HCT116 (cell line): ENCODE measurements around the gene GPR62. TPM values are rescaled to one million over a fixed set of nuclear protein-coding genes. Genes with fewer than 3 reads are reported as not detected.

Experiments
- ATAC-seq: fragments of 200-7000 bp; cut with Tn5 transposase; 2 replicates; pipeline ENCODE4 v1.9.1; 2020; ENCODE audit warnings: mild to moderate bottlenecking, moderate library complexity
- BruUV-seq: library from RNA; stranded (reverse); fragments of 400-500 nt; replicated peaks from 2 replicates; lab custom pipeline; 2021; lab: Mats Ljungman, UMichigan
- CTCF ChIA-PET: fragments of 300-600 bp; sonication (Branson Sonifier 250); formaldehyde crosslinking; loops from one replicate; lab custom pipeline; 2021; ENCODE audit warnings: antibody characterized with exemption; lab: Charles Lee
- POLR2A ChIA-PET: fragments of 300-600, 350-600 bp; sonication (Branson Sonifier 250); formaldehyde crosslinking; loops from one replicate; lab custom pipeline; 2021; ENCODE audit warnings: antibody characterized with exemption; lab: Charles Lee
- RAD21 ChIA-PET, 2 experiments: fragments of 300-600 bp; sonication (Branson Sonifier 250); formaldehyde crosslinking; loops; one replicate each; lab custom pipeline; 2023; ENCODE audit warnings: low total read pairs in 2 of 2; ENCODE audit not compliant: uncharacterized antibody in 2 of 2, unreplicated experiment in 2 of 2, low non-redundant PET in 1 of 2; lab: Charles Lee
- DNase-seq: peaks from one replicate; pipeline ENCODE4 v3.0.0-alpha.2; 2010; ENCODE audit warnings: low read depth, low spot score
- H2AFZ ChIP-seq: fragments of 200-600 bp; shearing (Covaris generic), sonication (generic); 2 replicates; pipeline ENCODE4 v1.6.1; 2017; ENCODE audit warnings: low read depth, mixed run types, mixed read lengths, antibody characterized with exemption, low read length; ENCODE audit not compliant: poor library complexity, severe bottlenecking
- H3K27ac ChIP-seq: 2 replicates; pipeline ENCODE4 v1.5.1; 2012; ENCODE audit warnings: low read depth, low read length
- H3K27me3 ChIP-seq: fragments of 200-600 bp; sonication (generic); 2 replicates; pipeline ENCODE4 v1.6.1; 2016; ENCODE audit warnings: mixed run types, low read length, mixed read lengths; ENCODE audit not compliant: insufficient read depth
- H3K36me3 ChIP-seq, 2 experiments: fragments of 200-500 bp in 1 of 2; fragments of 200-600 bp in 1 of 2; sonication (Bioruptor generic) in 1 of 2; sonication (generic) in 1 of 2; 2 replicates each; pipeline versions ENCODE4 v1.5.1 to v1.6.1; 2014 to 2016; ENCODE audit warnings: low read length in 2 of 2, inconsistent platforms in 1 of 2, mixed read lengths in 1 of 2, mixed run types in 1 of 2; ENCODE audit not compliant: insufficient read depth in 2 of 2, control insufficient read depth in 1 of 2
- H3K4me1 ChIP-seq, 2 experiments: fragments of 200-600 bp in 1 of 2; sonication (generic) in 1 of 2; 2 replicates each; pipeline versions ENCODE4 v1.5.1 to v1.6.1; 2012 to 2017; ENCODE audit warnings: low read length in 2 of 2, inconsistent platforms in 1 of 2, mild to moderate bottlenecking in 1 of 2, mixed read lengths in 1 of 2, mixed run types in 1 of 2, moderate library complexity in 1 of 2; ENCODE audit not compliant: insufficient read depth in 2 of 2, control insufficient read depth in 1 of 2
- H3K4me2 ChIP-seq: fragments of 200-600 bp; sonication (generic); 2 replicates; pipeline ENCODE4 v1.6.1; 2017; ENCODE audit warnings: mixed run types, low read length, mixed read lengths
- H3K4me3 ChIP-seq, 2 experiments: fragments of 200-600 bp in 1 of 2; sonication (generic) in 1 of 2; replicated peaks in 1 of 2; 2 replicates each; pipeline ENCODE4 v1.5.1; 2011 to 2016; ENCODE audit warnings: low read length in 2 of 2, control low read depth in 1 of 2, low read depth in 1 of 2, mild to moderate bottlenecking in 1 of 2, mixed read lengths in 1 of 2, mixed run types in 1 of 2
- H3K79me2 ChIP-seq: fragments of 200-600 bp; sonication (generic); 2 replicates; pipeline ENCODE4 v1.6.1; 2017; ENCODE audit warnings: mild to moderate bottlenecking, mixed run types, low read length, moderate library complexity, mixed read lengths; ENCODE audit not compliant: insufficient read depth
- H3K9ac ChIP-seq: fragments of 200-600 bp; sonication (generic); 2 replicates; pipeline ENCODE4 v1.6.1; 2016; ENCODE audit warnings: low read length, mixed read lengths
- H3K9me2 ChIP-seq: fragments of 200-600 bp; sonication (generic), shearing (Covaris generic); 2 replicates; pipeline ENCODE4 v1.6.1; 2017; ENCODE audit warnings: mixed run types, mild to moderate bottlenecking, moderate library complexity; ENCODE audit not compliant: insufficient read depth
- H3K9me3 ChIP-seq, 2 experiments: fragments of 200-500 bp in 1 of 2; fragments of 200-600 bp in 1 of 2; sonication (Bioruptor generic) in 1 of 2; sonication (generic) in 1 of 2; 2 replicates each; pipeline ENCODE4 v1.6.1; 2014 to 2017; ENCODE audit warnings: low read length in 2 of 2, mixed read lengths in 2 of 2, inconsistent platforms in 1 of 2, low read depth in 1 of 2, mild to moderate bottlenecking in 1 of 2, mixed run types in 1 of 2, moderate library complexity in 1 of 2; ENCODE audit not compliant: control insufficient read depth in 1 of 2, insufficient read depth in 1 of 2
- H4K20me1 ChIP-seq: fragments of 200-600 bp; sonication (generic), shearing (Covaris generic); 2 replicates; pipeline ENCODE4 v1.6.1; 2017; ENCODE audit warnings: mixed run types, mild to moderate bottlenecking, moderate library complexity; ENCODE audit not compliant: insufficient read depth
- ATF3 ChIP-seq: IDR thresholded peaks from 2 replicates; pipeline ENCODE4 v1.6.1; 2012
- CEBPB ChIP-seq: IDR thresholded peaks from 2 replicates; pipeline ENCODE4 v1.6.1; 2012; ENCODE audit warnings: low read depth
- EGR1 ChIP-seq: IDR thresholded peaks from 2 replicates; pipeline ENCODE4 v1.6.1; 2012; ENCODE audit warnings: low read depth
- ELF1 ChIP-seq: IDR thresholded peaks from 2 replicates; pipeline ENCODE4 v1.6.1; 2012; ENCODE audit warnings: low read depth, borderline replicate concordance
- EZH2phosphoT487 ChIP-seq: fragments of 200-600 bp; IDR thresholded peaks from 2 replicates; pipeline ENCODE4 v1.6.1; 2018; ENCODE audit warnings: antibody characterized with exemption, borderline replicate concordance
- JUND ChIP-seq: IDR thresholded peaks from 2 replicates; pipeline ENCODE4 v1.6.1; 2012
- MAX ChIP-seq: IDR thresholded peaks from 2 replicates; pipeline ENCODE4 v1.6.1; 2012
- POLR2A ChIP-seq: IDR thresholded peaks from 2 replicates; pipeline ENCODE4 v1.7.0; 2011; ENCODE audit warnings: borderline replicate concordance; ENCODE audit not compliant: insufficient read depth, insufficient read length; ENCODE audit errors: extremely low read depth
- POLR2AphosphoS5 ChIP-seq: IDR thresholded peaks from 2 replicates; pipeline ENCODE4 v1.6.1; 2011; ENCODE audit warnings: mild to moderate bottlenecking, low read depth, low read length, moderate library complexity
- REST ChIP-seq: IDR thresholded peaks from 2 replicates; pipeline ENCODE4 v1.6.1; 2012; ENCODE audit warnings: low read depth
- SP1 ChIP-seq: IDR thresholded peaks from 2 replicates; pipeline ENCODE4 v1.6.1; 2012; ENCODE audit warnings: low read depth
- YY1 ChIP-seq: IDR thresholded peaks from 2 replicates; pipeline ENCODE4 v1.6.1; 2011; ENCODE audit warnings: low read length, low read depth, moderate library complexity, mild to moderate bottlenecking; ENCODE audit not compliant: insufficient replicate concordance; ENCODE audit errors: extremely low read depth
- ZFX ChIP-seq: fragments of 450-650 bp; IDR thresholded peaks from 2 replicates; pipeline ENCODE4 v1.6.1; 2017
- ZNF274 ChIP-seq: fragments of 200-500 bp; sonication (Bioruptor generic); IDR thresholded peaks from 2 replicates; pipeline ENCODE4 v1.6.1; 2014; ENCODE audit warnings: mild to moderate bottlenecking, low read depth, low read length, inconsistent platforms
- intact Hi-C: fragments of 100-400 bp; cut with micrococcal nuclease; formaldehyde crosslinking; loops from 2 replicates; pipeline ENCODE4 v1.10.0; 2022
- total RNA-seq: library from RNA; stranded (reverse); gene quantifications from one replicate; pipeline ENCODE4 v1.2.1, GENCODE V29; 2021; ENCODE audit not compliant: unreplicated experiment

GPR62 gene
- total RNA-seq, 1 experiment from 2014 or later = not detected

GRCh38 chr3:51935886-51936755 lies 19.1 kb upstream of the GPR62 start:
- peaks cover 29 to 65% of the 10 kb centered on the region in 2 experiments for H3K36me3 ChIP-seq
- no peak for ATAC-seq
- CTCF ChIA-PET = no interaction called here

GRCh38 chr3:51937014-51937413 lies 18.2 kb upstream of the GPR62 start:
- BruUV-seq = no TSS peak
- intact Hi-C loops = no loop called here
- DNase-seq (no peak), ATAC-seq (no peak)
- Histone ChIP-seq H3K9me3 (no peaks in the 10 kb centered on the region), H3K4me2 (no peak overlapping the region), H3K27ac (no peak overlapping the region), H2AFZ (no peak overlapping the region), H3K36me3 (peaks cover 29 to 65% of the 10 kb centered on the region in 2 experiments), H3K79me2 (peaks cover 51% of the 10 kb centered on the region), H3K9ac (no peak overlapping the region), H3K9me2 (no peaks in the 10 kb centered on the region), H4K20me1 (0 out of 2 replicates have a peak, but pooled peaks cover 4% of the 10 kb centered on the region), H3K27me3 (no peaks in the 10 kb centered on the region), H3K4me1 (peaks cover 12% of the 10 kb centered on the region in 2 experiments), H3K4me3 (no peak overlapping the region)
- ChIA-PET POLR2A (no interaction called here), CTCF (no interaction called here), RAD21 (no interaction called here)
- TF ChIP-seq ZFX = no peak
- TF ChIP-seq ATF3 = no peak
- no peak for TF ChIP-seq CEBPB
- TF ChIP-seq MAX = no peak
- no peak for TF ChIP-seq POLR2A
- no peak for TF ChIP-seq YY1
- TF ChIP-seq JUND = no peak
- no peak for TF ChIP-seq REST
- TF ChIP-seq POLR2AphosphoS5 = no peak
- no peak for TF ChIP-seq EGR1
- no peak for TF ChIP-seq ZNF274

More at GRCh38 chr3:51935886-51936755, 19.1 kb upstream of the GPR62 start:
- peaks cover 12% of the 10 kb centered on the region in 2 experiments for H3K4me1 ChIP-seq
- no peaks in the 10 kb centered on the region for H3K27me3 ChIP-seq
- intact Hi-C loops = no loop called here
- no peak for DNase-seq
- TF ChIP-seq EZH2phosphoT487 (no peak), POLR2A (no peak), ZFX (no peak), MAX (no peak), SP1 (no peak), ELF1 (no peak), JUND (no peak), ATF3 (no peak)
- H3K9ac ChIP-seq = no peak overlapping the region
- H3K9me2 ChIP-seq = no peaks in the 10 kb centered on the region
- no peak overlapping the region for H3K4me2 ChIP-seq
- no peak overlapping the region for H3K4me3 ChIP-seq
- 0 out of 2 replicates have a peak, but pooled peaks cover 4% of the 10 kb centered on the region for H4K20me1 ChIP-seq
- no peak overlapping the region for H3K27ac ChIP-seq
- ChIA-PET POLR2A (no interaction called here), RAD21 (no interaction called here)
- no peaks in the 10 kb centered on the region for H3K9me3 ChIP-seq
- no TSS peak for BruUV-seq
- peaks cover 45% of the 10 kb centered on the region for H3K79me2 ChIP-seq
- no peak overlapping the region for H2AFZ ChIP-seq
